Measurements from ENCODE around the gene PTCD2.

PTCD2 gene

DNA sequence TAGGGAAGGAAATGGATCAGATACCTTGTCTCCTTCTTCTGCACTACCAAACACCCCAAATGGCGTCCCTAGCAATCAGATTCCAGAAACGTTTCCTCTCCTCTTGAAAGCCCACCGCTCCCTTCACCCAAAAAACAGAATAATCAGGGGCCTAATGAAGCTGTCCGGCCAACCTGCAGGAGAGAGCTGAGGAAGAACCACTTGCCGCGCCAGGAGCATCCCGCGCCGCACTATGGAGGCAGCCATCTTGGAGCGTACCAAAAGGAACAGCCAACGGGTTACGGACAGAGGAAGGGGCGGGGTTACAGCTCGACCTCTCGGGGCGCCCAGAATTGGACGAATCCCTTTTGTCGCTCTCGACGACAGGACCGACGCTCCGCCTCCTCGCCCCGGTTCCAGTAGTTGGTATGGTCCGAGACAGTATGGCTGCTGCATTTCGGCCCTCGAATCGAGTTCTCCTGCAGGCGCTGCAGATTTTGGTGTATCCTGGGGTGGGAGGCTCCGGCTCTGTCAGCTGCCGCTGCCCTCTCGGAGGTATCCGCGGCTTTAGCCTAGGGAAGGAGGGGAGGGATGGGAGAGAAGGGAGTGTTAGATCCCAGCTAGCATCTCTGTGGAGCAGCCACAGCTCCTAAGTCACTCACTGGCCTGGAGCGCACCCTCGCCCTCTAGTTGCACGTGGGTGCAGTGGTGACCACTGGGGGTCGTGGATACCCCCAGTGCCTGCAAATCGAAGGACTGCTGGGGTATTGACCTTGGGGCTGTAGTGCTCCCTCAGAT, at the start of gene PTCD2, which contains the start of gene MRPS27:
Gene PTCD2 (plus strand): TSS at position 398 of the 777 bp plus-strand sequence. CDS start 10 bp downstream, at position 408.
Gene MRPS27 (minus strand): TSS at position 265 of the 777 bp plus-strand sequence. CDS start 19 bp downstream, at position 246.
- DNase-seq (ENCODE audit: low read depth in 2 of 2): peak; percentile 92 to 93

DNA sequence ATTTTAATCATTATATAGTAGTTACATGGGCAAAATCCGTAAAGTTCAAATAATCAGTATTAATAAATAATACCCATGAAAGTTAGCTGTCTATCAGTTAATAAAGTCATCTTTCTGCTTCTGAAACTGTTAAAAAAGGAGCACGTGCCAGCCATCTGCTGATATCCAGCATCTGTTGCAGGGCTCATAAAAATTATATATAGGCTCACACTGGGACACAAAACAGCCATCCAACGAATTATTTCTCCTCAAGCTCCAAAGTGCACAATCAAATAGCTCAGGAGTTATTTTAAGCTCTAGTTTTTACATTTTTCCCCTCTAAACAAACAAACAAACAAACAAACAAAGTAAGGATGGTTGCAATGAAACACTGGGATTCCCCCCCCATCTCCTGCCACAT, 48.5 kb upstream of the PTCD2 start:
- no peak for DNase-seq (ENCODE audit: low read depth in 2 of 2)

- DNase-seq (ENCODE audit: low read depth in 2 of 2): no peak
Measured at GRCh38 chr5:72272398-72272797, 47.8 kb upstream of the PTCD2 start.

GRCh38 chr5:72273547-72273946, 46.6 kb upstream of the PTCD2 start:
- no peak for DNase-seq (ENCODE audit: low read depth in 2 of 2)

GRCh38 chr5:72276219-72276752, 43.9 kb upstream of the PTCD2 start:
- no peak for DNase-seq (ENCODE audit: low read depth in 2 of 2)

DNA sequence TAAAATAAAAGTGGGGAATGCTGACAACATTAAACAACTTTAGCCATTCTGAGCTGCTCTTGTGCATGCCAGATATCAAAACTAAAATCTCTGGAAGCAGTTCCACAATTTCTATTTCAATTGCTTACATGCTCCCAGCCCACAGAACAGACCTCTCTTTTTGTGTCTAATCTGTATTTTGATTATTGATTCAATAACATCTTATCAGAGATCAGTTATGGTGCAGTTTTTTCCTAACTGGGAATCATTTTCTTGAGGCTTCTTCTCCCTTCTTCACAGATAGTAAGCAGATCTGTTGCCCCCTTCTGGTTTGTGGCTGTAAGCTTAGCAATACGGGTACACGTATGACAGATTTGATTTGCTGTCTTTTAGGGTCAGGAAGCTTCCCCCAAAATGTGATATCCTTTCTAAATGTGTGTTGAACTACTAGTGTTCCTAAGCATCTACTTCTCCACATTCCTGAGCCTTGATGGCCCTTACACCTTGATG, 39.5 kb upstream of the PTCD2 start:
- no peak for DNase-seq (ENCODE audit: low read depth in 2 of 2)

GRCh38 chr5:72281430-72281763, 38.8 kb upstream of the PTCD2 start:
- DNase-seq (ENCODE audit: low read depth in 2 of 2): no peak

DNA sequence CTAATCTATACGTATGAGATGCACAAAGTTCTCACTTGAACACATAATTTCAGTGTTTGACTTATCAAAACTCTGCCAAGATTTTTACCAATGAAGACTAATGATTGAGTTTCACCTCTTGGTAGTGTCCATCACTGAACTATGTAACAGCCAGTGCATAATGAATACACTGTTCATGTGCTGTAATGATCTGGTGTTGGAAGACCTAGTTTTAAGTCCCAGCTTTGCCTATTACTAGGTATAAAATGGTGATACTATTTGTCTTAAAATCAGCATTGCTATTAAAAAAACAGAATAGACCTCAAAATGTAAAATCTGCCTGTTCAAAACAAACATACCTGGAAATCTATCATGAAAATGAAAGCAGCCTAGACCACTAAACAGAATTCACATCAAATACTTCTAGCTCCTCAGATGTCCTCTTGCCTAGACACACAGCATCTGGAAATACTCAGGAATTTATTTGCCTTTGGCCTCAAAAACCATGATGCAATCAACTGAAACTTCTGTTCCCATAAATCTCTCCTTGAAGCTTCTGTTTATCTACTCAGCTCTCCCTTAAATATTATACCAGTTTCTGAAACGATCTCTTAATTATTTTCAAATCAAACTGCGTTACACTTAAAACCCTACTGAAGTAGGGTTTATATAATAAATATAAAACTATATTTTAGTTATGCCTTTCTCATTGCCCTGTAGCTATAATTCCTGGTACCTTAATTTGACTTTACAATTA, 38.2 kb upstream of the PTCD2 start:
- no peak for DNase-seq (ENCODE audit: low read depth in 2 of 2)

GRCh38 chr5:72282878-72283277, 37.3 kb upstream of the PTCD2 start:
- no peak for DNase-seq (ENCODE audit: low read depth in 2 of 2)

- DNase-seq (ENCODE audit: low read depth in 2 of 2): no peak
Measured at GRCh38 chr5:72283358-72283757, 36.8 kb upstream of the PTCD2 start.

DNA sequence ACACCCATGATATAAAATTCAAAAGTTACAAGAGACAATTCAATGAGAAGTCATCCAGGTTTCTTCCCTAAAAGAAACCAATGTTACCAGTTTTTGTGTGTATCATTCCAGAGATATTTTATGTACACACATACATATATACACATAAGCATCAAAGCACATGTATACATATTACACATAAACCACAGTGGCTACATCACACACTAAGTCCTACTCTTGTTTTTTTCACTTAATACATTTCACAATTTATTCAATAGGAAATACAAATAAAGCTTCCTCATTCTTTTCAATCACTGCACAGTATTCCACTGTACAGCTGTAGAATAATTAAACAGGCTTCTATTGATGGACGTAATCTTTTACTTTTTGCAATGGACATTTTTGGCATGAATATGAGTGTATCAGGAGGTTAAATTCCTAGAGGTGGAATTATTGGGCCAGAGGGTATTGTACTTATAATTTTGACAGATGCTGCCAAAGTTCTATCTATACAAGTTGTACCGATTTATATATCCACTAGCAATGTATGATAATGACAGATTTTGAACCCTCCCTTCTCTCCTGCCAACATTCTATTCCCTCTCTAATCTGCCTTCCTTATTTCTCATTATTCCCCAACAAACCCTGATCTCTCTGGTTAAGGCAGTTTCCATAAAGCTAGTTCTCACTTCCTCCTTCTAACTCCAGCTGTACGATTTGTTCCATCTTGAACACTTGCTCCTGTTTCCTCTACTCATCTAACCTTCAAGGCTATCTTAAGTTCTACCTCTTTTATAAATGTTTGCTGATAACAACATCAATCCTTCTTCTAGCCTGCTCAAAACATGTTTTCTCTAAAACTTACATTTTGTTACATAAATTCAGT, 35.4 kb upstream of the PTCD2 start:
- no peak for DNase-seq (ENCODE audit: low read depth in 2 of 2)

DNA sequence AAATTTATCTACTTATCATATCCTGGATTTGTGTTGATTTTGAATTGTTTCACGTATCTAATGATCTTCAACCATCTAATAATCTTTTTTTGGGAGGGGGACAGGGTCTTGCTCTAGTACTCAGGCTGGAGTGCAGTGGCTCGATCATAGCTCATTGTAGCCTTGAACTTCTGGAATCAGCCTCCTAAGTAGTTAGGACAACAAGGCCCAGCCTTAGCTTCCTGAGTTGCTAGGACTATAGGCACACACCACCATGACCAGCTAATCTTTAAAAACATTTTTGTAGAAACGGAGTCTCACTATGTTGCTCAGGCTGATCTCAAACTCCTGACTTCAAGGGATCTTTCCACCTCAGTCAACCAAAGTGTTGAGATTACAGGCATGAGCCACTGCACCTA, 34.8 kb upstream of the PTCD2 start:
- DNase-seq (ENCODE audit: low read depth in 2 of 2): no peak

GRCh38 chr5:72286798-72287197, 33.4 kb upstream of the PTCD2 start:
- DNase-seq (ENCODE audit: low read depth in 2 of 2): no peak

- no peak for DNase-seq (ENCODE audit: low read depth in 2 of 2)
Measured at GRCh38 chr5:72288924-72289323, 31.2 kb upstream of the PTCD2 start.

DNA sequence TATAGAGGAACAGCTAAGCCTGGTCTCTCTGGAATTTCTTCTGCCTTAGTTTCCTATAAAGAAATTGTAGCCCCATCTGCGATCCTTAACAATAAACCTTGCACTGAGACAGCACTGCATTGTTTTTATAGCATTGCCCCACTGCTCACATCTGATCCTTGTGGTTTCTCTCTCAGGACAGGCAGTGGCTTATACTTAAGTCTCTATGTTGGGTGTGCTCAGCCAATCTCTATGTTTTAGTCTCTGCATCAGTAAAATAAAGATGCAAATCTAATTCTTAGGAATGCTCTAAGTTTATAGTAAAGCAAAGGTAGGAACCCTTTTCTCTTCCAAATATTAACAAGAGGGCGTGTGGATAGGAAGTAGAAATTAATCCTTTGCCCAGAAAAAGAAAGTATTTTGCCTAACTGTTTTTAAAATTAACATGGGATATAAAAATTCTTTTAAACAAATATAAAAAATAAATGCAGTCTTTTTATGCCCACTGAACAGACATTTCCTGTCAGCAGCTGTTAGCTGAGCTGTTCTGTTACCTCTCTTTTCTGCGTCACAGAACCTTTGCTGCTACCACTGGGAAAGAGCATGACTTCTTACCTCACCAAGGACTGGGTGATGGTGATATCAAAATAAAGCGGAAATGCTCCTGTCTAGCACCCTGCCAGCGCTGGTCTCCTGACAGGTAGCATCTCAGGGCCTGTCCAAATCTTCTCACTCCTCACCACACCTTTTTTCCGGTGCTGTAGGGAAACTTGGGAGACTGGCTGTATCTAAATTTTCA, 29.6 kb upstream of the PTCD2 start:
- DNase-seq (ENCODE audit: low read depth in 2 of 2): no peak

- DNase-seq (ENCODE audit: low read depth in 2 of 2): no peak
Measured at GRCh38 chr5:72291601-72292000, 28.6 kb upstream of the PTCD2 start.

GRCh38 chr5:72292411-72292810, 27.8 kb upstream of the PTCD2 start:
- no peak for DNase-seq (ENCODE audit: low read depth in 2 of 2)

- no peak for DNase-seq (ENCODE audit: low read depth in 2 of 2)
Measured at GRCh38 chr5:72293495-72294055, 26.6 kb upstream of the PTCD2 start.

DNA sequence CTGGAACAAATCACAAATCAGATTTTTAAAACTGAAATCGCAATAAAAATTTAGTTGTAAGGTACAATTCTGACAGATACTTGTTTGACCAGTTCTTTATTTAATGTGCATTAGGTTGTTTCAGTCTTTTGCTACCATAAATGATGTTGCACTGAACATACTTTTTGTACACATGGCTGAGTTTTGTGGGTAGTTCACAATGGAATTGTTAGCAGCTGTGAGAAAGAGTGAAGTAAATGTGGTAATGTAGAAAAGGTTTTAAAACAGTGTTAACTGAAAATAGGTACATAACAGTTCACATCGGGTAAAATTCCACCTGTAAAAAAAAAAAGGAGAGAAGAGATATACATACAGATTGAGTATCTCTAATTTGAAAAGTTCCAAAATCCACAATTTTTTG, 25.7 kb upstream of the PTCD2 start:
- DNase-seq (ENCODE audit: low read depth in 2 of 2): no peak

DNA sequence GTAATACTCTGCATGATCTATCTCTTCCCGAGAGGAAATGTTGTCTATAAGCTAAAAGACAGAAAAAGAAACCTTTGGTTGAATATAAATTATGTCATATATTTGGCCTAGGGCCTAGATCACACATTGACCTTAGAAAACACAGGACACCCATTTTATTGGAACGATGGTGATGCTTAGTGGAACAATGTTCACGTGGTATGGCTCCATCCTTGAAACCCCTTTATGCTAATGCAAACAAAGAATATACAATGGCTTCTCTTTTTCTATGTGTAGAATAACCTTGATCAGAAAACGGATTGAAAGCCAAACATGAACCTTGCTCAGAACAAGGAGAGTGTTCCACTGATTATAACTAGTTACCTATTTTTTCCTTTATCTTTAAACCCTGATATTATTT, 24.6 kb upstream of the PTCD2 start:
- DNase-seq (ENCODE audit: low read depth in 2 of 2): no peak

- no peak for DNase-seq (ENCODE audit: low read depth in 2 of 2)
Measured at GRCh38 chr5:72296256-72296655, 23.9 kb upstream of the PTCD2 start.
